HepG2 (cell line): ENCODE results near the gene CFAP45. TPM values are rescaled to one million over a fixed set of nuclear protein-coding genes. Genes with fewer than 3 reads are reported as not detected.
"Not testable (repeated sequence)": the region's sequence is repeated elsewhere in the genome, so short reads cannot be mapped to it uniquely, and the experiment has no call there.

Source experiments
- ATAC-seq: fragments of 200-7000 bp; cut with Tn5 transposase; 3 replicates; pipeline ENCODE4 v1.9.1; 2020; ENCODE audit warnings: mild to moderate bottlenecking, moderate library complexity
- BruUV-seq: library from RNA; stranded (reverse); fragments of 400-500 nt; replicated peaks from 2 replicates; lab custom pipeline; 2021; lab: Mats Ljungman, UMichigan
- CTCF ChIA-PET: fragments of 300-600 bp; formaldehyde crosslinking; extraction: SDS; loops from one replicate; lab custom pipeline; 2021; ENCODE audit warnings: low total read pairs, inconsistent platforms, low intra/inter-chr PET ratio; lab: Yijun Ruan, JAX
- POLR2A ChIA-PET: fragments of 350-600 bp; sonication (Branson Sonifier 250); formaldehyde crosslinking; loops from one replicate; lab custom pipeline; 2020; ENCODE audit warnings: antibody characterized with exemption, inconsistent platforms; lab: Yijun Ruan, JAX
- DNase-seq: peaks from one replicate; pipeline ENCODE4 v3.0.0-alpha.2; 2015; ENCODE audit warnings: low spot score
- FAIRE-seq: peaks from 3 replicates; lab custom pipeline; 2011; peaks lifted over from hg19 to GRCh38; lab: Jason Lieb, UNC
- H2AFZ ChIP-seq: one replicate; pipeline ENCODE4 v1.6.1; 2011; ENCODE audit warnings: low read length, inconsistent platforms
- H3K27ac ChIP-seq: fragments of 300-600 bp; 3 replicates; pipeline ENCODE4 v1.8.0; 2011; ENCODE audit warnings: mixed run types, mild to moderate bottlenecking, mixed read lengths, low read length, inconsistent platforms; ENCODE audit not compliant: insufficient read depth; ENCODE audit errors: extremely low read length
- H3K27me3 ChIP-seq, 2 experiments: fragments of 200-600 bp in 1 of 2; 2 replicates in 1 of 2; 3 replicates in 1 of 2; pipeline versions ENCODE4 v1.6.0 to v1.8.0; 2011; ENCODE audit warnings: low read length in 2 of 2, mild to moderate bottlenecking in 2 of 2, moderate library complexity in 2 of 2, inconsistent platforms in 1 of 2; ENCODE audit not compliant: insufficient read depth in 2 of 2, control insufficient read depth in 1 of 2
- H3K36me3 ChIP-seq, 2 experiments: fragments of 200-600 bp in 1 of 2; replicated peaks in 1 of 2; 2 replicates in 1 of 2; 3 replicates in 1 of 2; pipeline versions ENCODE4 v1.5.1 to v1.8.0; 2011; ENCODE audit warnings: low read length in 2 of 2, inconsistent platforms in 1 of 2; ENCODE audit not compliant: insufficient read depth in 2 of 2, control insufficient read depth in 1 of 2
- H3K4me1 ChIP-seq: 2 replicates; pipeline ENCODE4 v1.5.1; 2012; ENCODE audit warnings: low read length, inconsistent platforms; ENCODE audit not compliant: insufficient read depth
- H3K4me2 ChIP-seq: 2 replicates; pipeline ENCODE4 v1.6.0; 2011; ENCODE audit warnings: low read depth, low read length, inconsistent platforms
- H3K4me3 ChIP-seq, 3 experiments: fragments of 200-600 bp in 1 of 3; sonication (generic), shearing (Covaris generic) in 1 of 3; replicated peaks in 1 of 3; 2 replicates each; pipeline ENCODE4 v1.5.1; 2011 to 2016; ENCODE audit warnings: low read length in 3 of 3, inconsistent platforms in 2 of 3, low read depth in 2 of 3, mild to moderate bottlenecking in 2 of 3, control low read depth in 1 of 3, mixed read lengths in 1 of 3; ENCODE audit not compliant: insufficient read depth in 1 of 3
- H3K79me2 ChIP-seq: one replicate; pipeline ENCODE4 v1.6.1; 2011; ENCODE audit warnings: low read length, inconsistent platforms; ENCODE audit not compliant: insufficient read depth
- H3K9ac ChIP-seq: 2 replicates; pipeline ENCODE4 v1.6.0; 2011; ENCODE audit warnings: mild to moderate bottlenecking, low read depth, low read length, inconsistent platforms; ENCODE audit not compliant: insufficient read depth
- H3K9me3 ChIP-seq: 2 replicates; pipeline ENCODE4 v1.5.1; 2012; ENCODE audit warnings: mild to moderate bottlenecking, low read length
- H4K20me1 ChIP-seq: 2 replicates; pipeline ENCODE4 v1.6.0; 2011; ENCODE audit warnings: inconsistent platforms, mild to moderate bottlenecking, low read length, moderate library complexity; ENCODE audit not compliant: insufficient read depth
- DMAP1 ChIP-seq: IDR thresholded peaks from 2 replicates; pipeline ENCODE4 v1.6.1; 2016
- IKZF4 ChIP-seq: sonication (generic); formaldehyde crosslinking; IDR thresholded peaks from 2 replicates; pipeline ENCODE4 v1.5.1; 2020; ENCODE audit warnings: borderline replicate concordance, mild to moderate bottlenecking, low read depth, missing genetic modification reagents; ENCODE audit errors: not compliant biosample characterization
- KAT8 ChIP-seq: IDR thresholded peaks from 2 replicates; pipeline ENCODE4 v1.6.1; 2016; ENCODE audit warnings: missing genetic modification reagents, missing compliant biosample characterization
- MAFK ChIP-seq, 2 experiments: IDR thresholded peaks in 1 of 2; conservative IDR thresholded peaks in 1 of 2; 2 replicates each; pipeline ENCODE4 v1.6.1; 2011; ENCODE audit warnings: improper control_type of control experiment in 2 of 2, low read length in 2 of 2
- NFKBIZ ChIP-seq: IDR thresholded peaks from 2 replicates; pipeline ENCODE4 v1.6.1; 2018; ENCODE audit warnings: missing genetic modification reagents, missing compliant biosample characterization
- NFYB ChIP-seq: sonication (generic); formaldehyde crosslinking; IDR thresholded peaks from 2 replicates; pipeline ENCODE4 v1.4.0; 2020; ENCODE audit warnings: missing genetic modification reagents
- NR3C1 ChIP-seq: sonication (generic); formaldehyde crosslinking; IDR thresholded peaks from 2 replicates; pipeline ENCODE4 v1.4.0; 2020; ENCODE audit warnings: missing genetic modification reagents
- PAX8 ChIP-seq: sonication (generic); formaldehyde crosslinking; IDR thresholded peaks from 2 replicates; pipeline ENCODE4 v1.8.0; 2022; ENCODE audit warnings: mild to moderate bottlenecking, missing genetic modification reagents, borderline replicate concordance
- RXRB ChIP-seq: IDR thresholded peaks from 2 replicates; pipeline ENCODE4 v1.6.1; 2016; ENCODE audit warnings: borderline replicate concordance, missing genetic modification reagents, missing compliant biosample characterization
- SNAI1 ChIP-seq: sonication (generic); formaldehyde crosslinking; IDR thresholded peaks from 2 replicates; pipeline ENCODE4 v1.5.0; 2020; ENCODE audit warnings: mild to moderate bottlenecking, missing genetic modification reagents, borderline replicate concordance
- TBX3 ChIP-seq: fragments of 450-650 bp; IDR thresholded peaks from 2 replicates; pipeline ENCODE4 v1.6.1; 2017; ENCODE audit warnings: antibody characterized with exemption, mild to moderate bottlenecking, inconsistent platforms, borderline replicate concordance
- TOE1 ChIP-seq: sonication (generic); formaldehyde crosslinking; IDR thresholded peaks from 2 replicates; pipeline ENCODE4 v1.4.0; 2020; ENCODE audit warnings: mild to moderate bottlenecking, missing genetic modification reagents
- XBP1 ChIP-seq: sonication (generic); formaldehyde crosslinking; IDR thresholded peaks from 2 replicates; pipeline ENCODE4 v1.5.0; 2020; ENCODE audit warnings: missing genetic modification reagents
- ZFP90 ChIP-seq: sonication (generic); formaldehyde crosslinking; IDR thresholded peaks from 2 replicates; pipeline ENCODE4 v1.8.0; 2022; ENCODE audit warnings: missing genetic modification reagents, mild to moderate bottlenecking, inconsistent platforms, borderline replicate concordance
- ZNF563 ChIP-seq: sonication (generic); formaldehyde crosslinking; IDR thresholded peaks from 2 replicates; pipeline ENCODE4 v1.8.0; 2022; ENCODE audit warnings: mild to moderate bottlenecking, moderate library complexity, missing genetic modification reagents
- ZNF574 ChIP-seq: sonication (generic); formaldehyde crosslinking; IDR thresholded peaks from 2 replicates; pipeline ENCODE4 v1.4.0; 2020; ENCODE audit warnings: missing genetic modification reagents
- ZNF598 ChIP-seq: sonication (generic); formaldehyde crosslinking; IDR thresholded peaks from 2 replicates; pipeline ENCODE4 v1.5.1; 2020; ENCODE audit warnings: mild to moderate bottlenecking, missing genetic modification reagents, borderline replicate concordance
- ZNF792 ChIP-seq: IDR thresholded peaks from 2 replicates; pipeline ENCODE4 v1.6.1; 2016
- WGBS: methylation state at CpG from one replicate; pipeline ENCODE4 v1.1.6; 2017; ENCODE audit warnings: low lambda C conversion rate; 5-methylcytosine and 5-hydroxymethylcytosine counted together
- in situ Hi-C: cut with HindIII; loops from 2 replicates; pipeline ENCODE4 v1.10.0; 2017; ENCODE audit warnings: low pct_unique_long_range_greater_than_20kb; ENCODE audit not compliant: extremely low pct_ligation_motif_present
- intact Hi-C: fragments of 100-400 bp; cut with micrococcal nuclease; formaldehyde crosslinking; loops from one replicate; pipeline ENCODE4 v1.10.0; 2022; ENCODE audit not compliant: unreplicated experiment
- polyA plus RNA-seq, 8 experiments: library from polyadenylated mRNA; depleted of rRNA in 3 of 8; stranded (reverse) in 7 of 8; unstranded in 1 of 8; fragments of >200 nt; fragmentation: Illumina TruSeq in 4 of 8; extraction: Trizol in 4 of 8; gene quantifications; 2 replicates each; pipeline versions ENCODE4 v1.2.1 to v1.2.3, GENCODE V29; 2011 to 2016; ENCODE audit warnings: low read depth in 4 of 8, missing spikeins in 1 of 8, mixed read lengths in 1 of 8; ENCODE audit not compliant: insufficient read depth in 1 of 8
- total RNA-seq, 5 experiments: library from RNA; depleted of rRNA; stranded (reverse); fragments of >200 nt; fragmentation: Illumina TruSeq; extraction: Trizol; gene quantifications; 2 replicates each; pipeline ENCODE4 v1.2.3, GENCODE V29; 2016; ENCODE audit warnings: low read depth in 1 of 5

Gene CFAP45
- total and polyA plus RNA-seq, 2 of the 13 experiments (the other 11 are each of a cell fraction or from before 2014, with no cell fraction given) = not detected

- Histone ChIP-seq H3K4me3 (no peak overlapping the region), H3K4me2 (no peak overlapping the region), H4K20me1 (no peaks in the 10 kb centered on the region), H3K27me3 (peaks cover 0 to 1% of the 10 kb centered on the region in 2 experiments; a peak in 2 of 5 replicates), H3K36me3 (no peaks in the 10 kb centered on the region), H3K79me2 (no peaks in the 10 kb centered on the region), H2AFZ (no peak overlapping the region), H3K4me1 (no peaks in the 10 kb centered on the region), H3K9me3 (no peaks in the 10 kb centered on the region), H3K9ac (no peak overlapping the region), H3K27ac (no peak overlapping the region)
- FAIRE-seq = no peak
- ATAC-seq = no peak
- intact Hi-C loops = no loop called here
- TF ChIP-seq NFKBIZ = no peak
- TF ChIP-seq ZNF574 (CRISPR knock-in tag) = no peak
- no peak for TF ChIP-seq TBX3
- no peak for TF ChIP-seq XBP1 (CRISPR knock-in tag)
- no peak for TF ChIP-seq IKZF4 (CRISPR knock-in tag)
- TF ChIP-seq SNAI1 (CRISPR knock-in tag) = no peak
- TF ChIP-seq ZFP90 = no peak
- no peak for TF ChIP-seq MAFK (conservative IDR thresholded peaks at IDR 0.05 in 1 of 2, IDR thresholded peaks at IDR 0.05 in 1 of 2; ENCODE audit: low read length in 2 of 2)
- no peak for TF ChIP-seq TOE1
- no peak for TF ChIP-seq PAX8 (CRISPR knock-in tag)
- TF ChIP-seq ZNF598 (CRISPR knock-in tag) = no peak
- no peak for TF ChIP-seq RXRB (CRISPR knock-in tag)
- TF ChIP-seq DMAP1 = no peak
- TF ChIP-seq ZNF563 (CRISPR knock-in tag) = no peak
- no peak for TF ChIP-seq NR3C1 (CRISPR knock-in tag)
- TF ChIP-seq NFYB = no peak
- TF ChIP-seq ZNF792 = no peak
- no peak for TF ChIP-seq KAT8
- DNase-seq = no peak
- in situ Hi-C loops = no loop called here
- CTCF ChIA-PET = no interaction called here
- POLR2A ChIA-PET = no interaction called here
- BruUV-seq = no TSS peak
- WGBS = 26% methylated on average over 2 of the region's 2 CpGs
These were observed 893 bp upstream of the CFAP45 start for GRCh38 chr1:159900755-159901360.

- in situ Hi-C loops, DNase-seq, BruUV-seq, H4K20me1 ChIP-seq, ATAC-seq, H3K4me2 ChIP-seq, H3K27ac ChIP-seq, H3K36me3 ChIP-seq, POLR2A ChIA-PET, H3K79me2 ChIP-seq, H3K4me1 ChIP-seq, intact Hi-C loops, FAIRE-seq, H3K27me3 ChIP-seq, CTCF ChIA-PET, H3K9ac ChIP-seq, H3K9me3 ChIP-seq, H2AFZ ChIP-seq, H3K4me3 ChIP-seq: not testable (repeated sequence)
- 89% methylated on average over 14 of the region's 15 CpGs for WGBS
These were observed 331 bp downstream of the CFAP45 start for GRCh38 chr1:159899634-159900033.
